Measurements from ENCODE around the gene EME1. TPM values are rescaled to one million over a fixed set of nuclear protein-coding genes. Genes with fewer than 3 reads are reported as not detected.

Gene EME1
- total and polyA plus RNA-seq, 2 experiments from 2014 or later = 14.4 to 15.9 TPM

- Histone ChIP-seq H3K4me1 (ENCODE audit: insufficient read depth) (peaks cover 9% of the 10 kb centered on the region; the same call in 1 of the 2 replicates), H3K9me2 (ENCODE audit: insufficient read depth) (no peaks in the 10 kb centered on the region), H3F3A (replicated peaks; ENCODE audit: low read depth) (no peaks in the 10 kb centered on the region), H3K27ac (ENCODE audit: low read depth) (no peak overlapping the region), H3K36me3 (ENCODE audit: insufficient read depth) (peaks cover under 1% of the 10 kb centered on the region; the same call in 1 of the 2 replicates), H2AFZ (no peak overlapping the region), H3K79me2 (replicated peaks; ENCODE audit: insufficient read depth) (peaks cover 17% of the 10 kb centered on the region), H3K27me3 (ENCODE audit: insufficient read depth) (no peaks in the 10 kb centered on the region), H3K4me3 (no peak overlapping the region), H3K4me2 (no peak overlapping the region), H4K20me1 (replicated peaks; ENCODE audit: insufficient read depth) (no peaks in the 10 kb centered on the region)
- Mint-ChIP-seq H3K9me3 (no peaks in the 10 kb centered on the region), H3K4me1 (peaks cover 13% of the 10 kb centered on the region), H3K4me3 (no peak overlapping the region), H3K36me3 (ENCODE audit: low read depth) (peaks cover 40% of the 10 kb centered on the region), H3K27ac (no peak overlapping the region), H3K27me3 (ENCODE audit: insufficient read depth, low read depth, poor library complexity) (peaks cover 17% of the 10 kb centered on the region)
- TF ChIP-seq ZNF114 (CRISPR knock-in tag; IDR thresholded peaks at IDR 0.05) = no peak
- no peak for TF ChIP-seq ETS1 (IDR thresholded peaks at IDR 0.05)
- no peak for TF ChIP-seq ZNF462 (CRISPR knock-in tag; IDR thresholded peaks at IDR 0.05)
- no peak for TF ChIP-seq EZH2 (IDR thresholded peaks at IDR 0.05; ENCODE audit: low read depth, unreplicated experiment)
- TF ChIP-seq ZNF331 (CRISPR knock-in tag; IDR thresholded peaks at IDR 0.05; ENCODE audit: low read depth) = no peak
- no peak for TF ChIP-seq REST (IDR thresholded peaks at IDR 0.05; ENCODE audit: unreplicated experiment)
- TF ChIP-seq EZH2phosphoT487 (IDR thresholded peaks at IDR 0.05; ENCODE audit: unreplicated experiment) = no peak
- TF ChIP-seq CTCF (conservative IDR thresholded peaks at IDR 0.05; ENCODE audit: low read depth in 2 of 2) = no peak
- no peak for TF ChIP-seq NANOG (IDR thresholded peaks at IDR 0.05; ENCODE audit: borderline replicate concordance)
- no peak for TF ChIP-seq STAT1 (IDR thresholded peaks at IDR 0.05; ENCODE audit: unreplicated experiment)
- TF ChIP-seq CREB1 (CRISPR knock-in tag; IDR thresholded peaks at IDR 0.05; ENCODE audit: low read depth) = no peak
- no peak for TF ChIP-seq POLR2AphosphoS5 (IDR thresholded peaks at IDR 0.05; ENCODE audit: low read depth)
- TF ChIP-seq JUNB (IDR thresholded peaks at IDR 0.05; ENCODE audit: unreplicated experiment) = no peak
- DNase-seq (ENCODE audit: low spot score) (no peak), ATAC-seq (no peak)
These were observed 3.0 kb downstream of the EME1 start for GRCh38 chr17:50375858-50376538.
